HFFc6 (cell line): Measurements from ENCODE around the gene CDKN2AIP. TPM values are rescaled to one million over a fixed set of nuclear protein-coding genes. Genes with fewer than 3 reads are reported as not detected.
A peak's percentile ranks its signal among the peaks of the same experiment; 100 is the strongest.

Experiments
- DNase-seq: peaks from one replicate; pipeline ENCODE4 v3.0.0-alpha.2; 2018
- H3K27ac Mint-ChIP-seq: 2 replicates; pipeline ENCODE4 v1.8.0; 2020; ENCODE audit warnings: mild to moderate bottlenecking, mixed read lengths
- H3K27me3 Mint-ChIP-seq: 2 replicates; pipeline ENCODE4 v1.8.0; 2021; ENCODE audit warnings: mild to moderate bottlenecking, moderate library complexity, mixed read lengths; ENCODE audit not compliant: insufficient read depth
- H3K36me3 Mint-ChIP-seq: 2 replicates; pipeline ENCODE4 v1.8.0; 2021; ENCODE audit warnings: low read depth, mixed read lengths
- H3K4me1 Mint-ChIP-seq: 2 replicates; pipeline ENCODE4 v1.8.0; 2020; ENCODE audit warnings: low read depth, mixed read lengths
- H3K4me3 Mint-ChIP-seq: 2 replicates; pipeline ENCODE4 v1.8.0; 2020; ENCODE audit warnings: mild to moderate bottlenecking, moderate library complexity, mixed read lengths
- H3K9me3 Mint-ChIP-seq: 2 replicates; pipeline ENCODE4 v1.8.0; 2020; ENCODE audit warnings: mild to moderate bottlenecking, mixed read lengths
- total RNA-seq, 6 experiments: library from RNA; stranded (reverse); fragmentation: NEBNext Ultra II Directional; extraction: Animal tissue kit (Norgen Biotek cat#: 25700); gene quantifications; 2 replicates in 1 of 6; 3 replicates in 5 of 6; pipeline ENCODE4 v1.2.3, GENCODE V29; 2021
- TF ChIP-seq, protein P1 (sequence below): fragments of 200-600 bp; sonication (generic); IDR thresholded peaks from 2 replicates; pipeline ENCODE4 v1.5.0; 2021; ENCODE audit warnings: antibody characterized with exemption, mild to moderate bottlenecking

Gene CDKN2AIP
- total RNA-seq, 6 experiments from 2014 or later = 11.7 to 15.1 (median 13.6) TPM

DNA sequence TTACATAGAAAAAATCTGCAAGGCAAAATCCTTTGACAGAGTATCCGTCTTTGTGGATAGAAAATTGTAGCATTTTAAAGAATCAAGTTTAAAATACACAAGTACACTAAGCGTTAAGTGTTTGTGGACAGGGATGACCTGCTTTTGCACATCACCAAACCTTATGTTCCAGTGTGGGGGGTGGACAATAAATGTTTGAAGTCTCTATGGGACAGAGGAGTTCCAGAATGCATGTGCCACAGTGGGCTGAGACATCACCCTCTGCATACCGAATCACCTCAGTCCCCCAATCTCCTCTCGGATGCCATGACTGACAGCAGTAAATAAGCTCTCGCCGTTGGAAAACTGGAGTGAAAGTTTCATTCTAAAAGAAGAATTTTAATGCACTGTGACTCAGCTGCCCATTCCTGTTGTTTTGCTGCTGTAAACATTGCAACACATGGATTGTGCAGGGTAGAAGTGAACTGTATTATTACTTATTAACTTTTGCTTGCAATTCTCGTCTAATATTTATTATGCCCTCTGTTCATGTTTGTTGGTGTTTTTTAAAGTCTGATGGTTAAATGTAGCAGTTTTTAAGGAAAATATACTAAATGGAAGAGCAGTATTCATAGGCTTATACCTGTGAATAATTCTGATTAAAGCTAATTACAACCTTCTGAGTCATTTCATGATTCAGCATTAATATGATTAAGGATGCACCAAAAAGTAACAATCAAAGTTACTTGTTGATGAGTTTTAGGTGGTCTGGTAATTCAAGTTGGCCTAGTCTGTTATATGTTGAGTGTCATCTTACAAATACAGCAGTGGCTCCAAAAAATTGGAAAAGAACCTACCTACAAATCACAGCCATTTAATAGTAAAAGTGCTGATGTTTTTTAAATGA, 24.0 kb downstream of the CDKN2AIP start:
- no peak overlapping the region for H3K4me3 Mint-ChIP-seq
- H3K27me3 Mint-ChIP-seq = peaks cover 2% of the 10 kb centered on the region; the same call in 1 of the 2 replicates
- H3K36me3 Mint-ChIP-seq = peaks cover 11% of the 10 kb centered on the region
- peaks cover 36% of the 10 kb centered on the region for H3K4me1 Mint-ChIP-seq
- peaks cover 7% of the 10 kb centered on the region for H3K9me3 Mint-ChIP-seq
- H3K27ac Mint-ChIP-seq = peak overlapping the region; percentile 59
- TF ChIP-seq, protein P1, sequence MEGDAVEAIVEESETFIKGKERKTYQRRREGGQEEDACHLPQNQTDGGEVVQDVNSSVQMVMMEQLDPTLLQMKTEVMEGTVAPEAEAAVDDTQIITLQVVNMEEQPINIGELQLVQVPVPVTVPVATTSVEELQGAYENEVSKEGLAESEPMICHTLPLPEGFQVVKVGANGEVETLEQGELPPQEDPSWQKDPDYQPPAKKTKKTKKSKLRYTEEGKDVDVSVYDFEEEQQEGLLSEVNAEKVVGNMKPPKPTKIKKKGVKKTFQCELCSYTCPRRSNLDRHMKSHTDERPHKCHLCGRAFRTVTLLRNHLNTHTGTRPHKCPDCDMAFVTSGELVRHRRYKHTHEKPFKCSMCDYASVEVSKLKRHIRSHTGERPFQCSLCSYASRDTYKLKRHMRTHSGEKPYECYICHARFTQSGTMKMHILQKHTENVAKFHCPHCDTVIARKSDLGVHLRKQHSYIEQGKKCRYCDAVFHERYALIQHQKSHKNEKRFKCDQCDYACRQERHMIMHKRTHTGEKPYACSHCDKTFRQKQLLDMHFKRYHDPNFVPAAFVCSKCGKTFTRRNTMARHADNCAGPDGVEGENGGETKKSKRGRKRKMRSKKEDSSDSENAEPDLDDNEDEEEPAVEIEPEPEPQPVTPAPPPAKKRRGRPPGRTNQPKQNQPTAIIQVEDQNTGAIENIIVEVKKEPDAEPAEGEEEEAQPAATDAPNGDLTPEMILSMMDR = no peak
- DNase-seq = peak; percentile 38

DNA sequence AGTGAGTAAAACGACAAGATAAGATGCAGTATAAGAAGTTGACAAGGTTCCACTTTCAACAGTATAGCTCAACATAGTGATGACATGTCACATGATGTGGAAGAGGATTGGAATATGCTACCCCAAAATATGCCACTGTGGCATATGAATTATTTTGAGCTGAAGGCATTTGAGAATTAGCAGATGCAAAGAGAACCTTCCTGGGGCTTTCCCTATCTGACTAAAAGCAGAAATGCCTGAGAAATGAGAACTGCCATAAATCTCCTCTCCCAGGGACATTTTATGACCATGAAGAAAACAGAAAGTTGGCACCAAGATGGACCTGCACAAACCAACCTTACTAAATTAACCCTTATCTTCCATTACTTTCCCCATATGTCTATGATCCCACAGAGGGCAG, 24.8 kb downstream of the CDKN2AIP start:
- TF ChIP-seq, protein P1 = no peak
- Mint-ChIP-seq H3K27me3 (peaks cover 2% of the 10 kb centered on the region; the same call in 1 of the 2 replicates), H3K4me3 (no peak overlapping the region), H3K36me3 (peaks cover 3% of the 10 kb centered on the region), H3K9me3 (peaks cover under 1% of the 10 kb centered on the region; the same call in 1 of the 2 replicates), H3K4me1 (peaks cover 36% of the 10 kb centered on the region), H3K27ac (no peak overlapping the region)
- DNase-seq = no peak

DNA sequence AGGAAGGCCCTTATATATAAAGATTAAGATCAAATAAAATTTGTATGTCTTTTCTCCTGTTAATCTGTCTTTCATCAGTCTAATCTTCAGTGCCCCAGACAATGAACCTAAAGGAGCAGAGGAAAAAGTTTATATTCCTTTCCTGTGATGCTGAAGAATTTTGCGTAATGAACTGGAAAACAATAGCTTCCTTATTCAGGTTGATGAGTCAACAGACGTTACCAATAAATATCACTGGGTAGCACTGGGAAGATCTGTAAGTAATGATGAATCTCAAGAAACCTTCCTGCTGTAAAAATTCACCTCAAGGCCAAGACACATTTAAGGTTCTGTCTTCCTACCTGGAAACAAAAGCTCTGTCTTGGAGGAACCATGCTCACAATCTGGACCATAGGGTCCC, 25.5 kb downstream of the CDKN2AIP start:
- no peaks in the 10 kb centered on the region for H3K9me3 Mint-ChIP-seq
- H3K36me3 Mint-ChIP-seq = no peaks in the 10 kb centered on the region
- H3K4me1 Mint-ChIP-seq = peaks cover 36% of the 10 kb centered on the region
- H3K4me3 Mint-ChIP-seq = no peak overlapping the region
- H3K27me3 Mint-ChIP-seq = peaks cover 2% of the 10 kb centered on the region; the same call in 1 of the 2 replicates
- TF ChIP-seq, protein P1 = no peak
- no peak overlapping the region for H3K27ac Mint-ChIP-seq
- DNase-seq = no peak

DNA sequence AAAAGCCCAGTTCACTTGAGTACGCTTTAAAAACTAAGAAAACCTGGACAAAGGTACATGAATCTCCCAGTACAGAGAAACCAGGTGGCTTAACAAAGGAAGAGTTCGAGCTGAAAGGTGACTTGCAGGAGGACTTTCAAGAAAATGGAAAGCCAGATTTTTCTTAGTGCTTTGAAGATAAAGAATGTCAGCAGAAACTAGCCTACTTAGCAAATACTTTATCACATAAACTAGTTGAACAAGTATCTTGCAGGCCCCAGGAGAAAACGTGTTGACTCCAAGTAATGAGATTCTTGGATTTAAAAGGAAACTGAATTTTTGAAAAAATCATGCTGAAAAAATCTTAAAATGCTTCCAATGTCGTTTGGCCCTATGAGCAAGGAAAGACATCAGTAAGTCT, 26.4 kb downstream of the CDKN2AIP start:
- no peaks in the 10 kb centered on the region for H3K9me3 Mint-ChIP-seq
- H3K27me3 Mint-ChIP-seq = peaks cover 2% of the 10 kb centered on the region; the same call in 1 of the 2 replicates
- H3K36me3 Mint-ChIP-seq = no peaks in the 10 kb centered on the region
- TF ChIP-seq, protein P1 = no peak
- H3K4me1 Mint-ChIP-seq = peaks cover 36% of the 10 kb centered on the region
- DNase-seq = no peak
- no peak overlapping the region for H3K4me3 Mint-ChIP-seq
- H3K27ac Mint-ChIP-seq = no peak overlapping the region

DNA sequence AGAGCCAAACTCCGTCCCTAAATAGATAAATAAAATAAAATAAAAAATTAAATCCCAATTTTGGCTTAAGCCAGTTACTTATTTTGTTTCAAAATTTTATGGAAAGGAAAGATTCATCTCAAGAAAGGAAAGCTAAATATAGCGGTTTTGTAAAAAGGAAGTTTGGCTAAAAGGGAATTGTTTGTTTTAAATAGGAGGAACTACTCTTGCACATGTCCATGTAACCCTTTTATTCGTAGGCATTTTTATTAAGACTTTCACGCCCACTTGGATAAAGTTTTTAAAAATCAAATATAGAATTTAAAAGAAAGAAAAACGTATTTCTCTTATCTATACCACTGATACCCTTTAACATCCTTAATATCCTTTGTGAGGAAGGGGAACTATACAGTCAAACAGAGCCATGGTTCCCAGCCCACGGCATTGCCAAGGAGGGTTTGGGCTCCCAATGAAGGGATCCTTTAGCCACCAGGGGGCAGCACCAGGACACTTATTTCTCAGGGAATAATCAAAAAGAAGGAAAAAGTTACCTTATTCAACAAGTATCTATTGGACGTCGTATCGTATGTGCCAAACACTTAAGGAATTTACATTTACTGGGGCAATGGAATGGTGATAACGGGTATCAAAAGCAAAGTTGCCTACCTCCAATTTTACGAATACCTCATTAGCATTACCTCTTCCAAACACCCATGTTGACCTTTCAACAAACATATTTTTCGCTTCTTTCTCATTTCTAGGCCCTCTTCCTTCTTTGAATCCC, 27.7 kb downstream of the CDKN2AIP start:
- H3K9me3 Mint-ChIP-seq = no peaks in the 10 kb centered on the region
- no peak overlapping the region for H3K4me3 Mint-ChIP-seq
- H3K27ac Mint-ChIP-seq = no peak overlapping the region
- H3K4me1 Mint-ChIP-seq = peaks cover 36% of the 10 kb centered on the region
- TF ChIP-seq, protein P1 = peak; percentile 98
- no peaks in the 10 kb centered on the region; the same call in 1 of the 2 replicates for H3K27me3 Mint-ChIP-seq
- peak; percentile 63 for DNase-seq
- H3K36me3 Mint-ChIP-seq = no peaks in the 10 kb centered on the region
